IMR-90 (cell line): Measurements from ENCODE around the gene RNF17.

Source experiments
- CTCF ChIP-seq: conservative IDR thresholded peaks from 2 replicates; pipeline ENCODE4 v1.5.1; 2012; ENCODE audit warnings: mild to moderate bottlenecking, low read depth, low read length, improper control_type of control experiment
- RAD21 ChIP-seq: IDR thresholded peaks from 2 replicates; pipeline ENCODE4 v1.6.1; 2012; ENCODE audit warnings: low read length, improper control_type of control experiment

- no peak for TF ChIP-seq CTCF
- TF ChIP-seq RAD21 = no peak
These were observed 114.4 kb downstream of the RNF17 start for GRCh38 chr13:24878340-24878739.
